Measurements from ENCODE around the gene DGKB.
A peak's percentile ranks its signal among the peaks of the same experiment; 100 is the strongest.
"Not testable (repeated sequence)": the region's sequence is repeated elsewhere in the genome, so short reads cannot be mapped to it uniquely, and the experiment has no call there.

The DGKB gene

DNA sequence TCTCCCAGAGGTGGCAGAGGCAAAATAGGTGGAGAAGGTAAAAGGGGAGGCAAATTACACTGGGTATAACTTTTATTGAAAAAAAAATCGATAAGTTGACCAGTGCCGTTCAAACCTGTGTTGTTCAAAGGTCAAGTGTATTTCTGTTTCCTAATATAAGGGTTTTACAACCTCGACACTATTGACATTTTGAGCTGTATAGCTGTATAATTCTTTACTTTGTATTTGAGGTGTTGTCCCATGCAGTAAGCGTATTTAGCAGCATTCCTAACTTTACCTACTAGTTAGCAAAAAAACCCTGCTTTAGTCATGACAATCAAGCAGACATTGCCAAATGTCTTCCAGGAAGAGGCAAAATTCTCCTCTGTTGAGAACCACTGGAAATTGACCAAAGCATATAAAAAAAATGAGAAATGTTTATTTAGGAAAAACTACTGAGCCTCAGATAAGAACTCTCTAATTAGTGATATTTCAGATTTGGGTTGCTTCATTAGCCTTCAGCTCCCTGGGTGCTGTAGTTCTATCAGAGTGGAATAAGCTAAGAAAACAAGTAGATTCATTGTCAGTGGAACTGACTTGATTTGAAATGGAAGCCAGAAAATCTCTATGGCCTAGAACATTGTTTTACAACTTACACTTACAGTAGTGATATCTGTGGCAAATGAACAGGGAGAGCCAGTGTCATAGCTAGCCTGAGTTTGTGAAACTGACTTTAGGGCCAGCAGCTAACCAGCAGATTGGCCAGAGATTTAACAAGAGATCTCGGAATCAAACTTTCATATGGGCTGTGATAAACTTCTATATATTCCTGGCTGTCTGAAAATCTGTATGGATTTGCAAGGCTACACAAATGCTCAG is 331.6 kb downstream of the DGKB start:
- DNase-seq, result no peak

DNA sequence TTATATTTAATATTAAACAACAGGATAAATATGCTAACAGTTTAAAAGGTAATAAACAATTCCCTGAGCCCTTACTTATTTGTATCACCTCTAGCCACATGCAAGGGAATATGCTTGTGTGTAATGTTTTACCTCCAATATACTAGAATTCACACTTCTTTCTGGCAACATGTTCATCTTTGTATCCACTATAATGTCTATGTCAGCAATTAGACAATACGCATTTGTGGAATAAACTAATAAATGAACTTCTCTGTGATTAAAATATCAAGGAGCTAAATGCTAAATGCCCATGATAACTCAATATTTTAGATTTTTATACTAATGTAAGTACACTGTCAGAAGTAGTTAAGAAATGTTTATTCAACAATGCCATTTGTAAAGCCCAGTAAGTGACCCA is 350.5 kb downstream of the DGKB start:
- DNase-seq, result no peak

DNA sequence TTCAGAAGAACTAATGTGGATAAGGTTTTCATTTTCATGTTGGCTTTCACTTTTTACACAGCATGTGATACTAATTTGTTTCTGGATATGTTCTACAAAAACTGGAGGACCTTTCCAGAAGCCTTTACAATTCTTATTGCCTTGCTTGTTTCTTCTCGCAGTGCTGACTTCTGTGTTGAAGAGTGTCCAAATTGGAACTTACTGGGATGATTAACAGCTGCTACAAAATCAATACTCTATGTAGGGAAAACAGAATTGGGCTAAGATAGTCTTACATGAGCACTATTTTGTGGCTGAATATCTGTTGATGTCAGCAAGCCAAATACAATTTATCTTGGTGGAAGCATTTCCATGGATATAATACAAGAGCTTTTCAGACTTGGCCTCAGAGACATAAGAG is 351.2 kb downstream of the DGKB start:
- DNase-seq, result no peak

DNA sequence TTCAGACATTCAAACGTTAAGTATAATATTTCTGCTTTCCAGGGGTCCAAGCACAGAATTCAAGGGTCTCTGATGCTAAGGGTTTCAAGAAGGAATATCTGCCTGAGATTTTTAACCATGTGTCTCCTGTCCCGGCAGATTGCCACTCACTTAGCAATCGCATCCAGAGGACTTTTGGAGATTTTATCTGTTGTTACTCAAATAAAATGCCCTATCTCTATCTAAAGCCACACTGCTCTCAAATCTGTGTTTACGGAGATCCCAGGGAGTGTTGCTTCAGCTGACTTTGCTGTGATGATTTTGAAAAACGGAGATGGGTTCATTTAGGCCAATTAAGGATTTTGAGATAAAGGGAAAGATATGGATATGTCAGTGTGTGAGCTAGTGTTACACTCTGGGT is 359.9 kb downstream of the DGKB start:
- no peak for DNase-seq

DNA sequence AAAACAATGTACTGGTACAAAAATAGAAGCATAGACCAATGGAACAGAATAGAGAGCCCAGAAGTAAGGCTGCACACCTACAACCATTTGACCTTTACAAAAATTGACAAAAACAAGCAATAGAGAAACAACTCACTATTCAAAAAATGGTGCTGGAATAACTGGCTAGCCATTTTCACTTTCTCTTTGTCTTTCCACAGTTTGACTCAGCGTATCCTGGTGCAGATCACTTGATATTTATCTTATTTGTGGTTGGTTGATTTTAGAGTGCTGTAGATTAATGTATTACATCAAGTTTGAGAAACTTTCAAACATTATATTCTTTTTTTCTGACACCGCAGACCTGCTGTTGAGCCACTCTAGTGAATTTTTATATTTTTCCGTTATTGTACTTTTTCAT is 381.4 kb downstream of the DGKB start:
- DNase-seq, result no peak

DNA sequence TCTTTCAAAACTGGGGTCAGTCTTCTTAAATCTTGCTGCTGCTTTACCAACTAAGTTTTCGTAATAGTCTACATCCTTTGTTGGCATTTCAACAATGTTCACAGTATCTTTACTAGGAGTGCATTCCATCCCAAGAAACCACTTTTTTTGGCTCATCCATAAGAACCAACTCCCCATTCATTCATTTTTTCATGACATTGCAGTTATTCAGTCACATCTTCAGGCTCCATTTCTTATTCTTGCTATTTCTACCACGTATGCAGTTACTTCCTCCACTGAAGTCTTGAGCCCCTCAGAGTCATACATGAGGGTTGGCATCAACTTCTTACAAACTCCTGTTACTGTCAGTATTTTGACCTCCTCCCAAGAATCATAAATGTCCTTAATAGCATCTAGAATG is 392.3 kb downstream of the DGKB start:
- DNase-seq, result no peak

DNA sequence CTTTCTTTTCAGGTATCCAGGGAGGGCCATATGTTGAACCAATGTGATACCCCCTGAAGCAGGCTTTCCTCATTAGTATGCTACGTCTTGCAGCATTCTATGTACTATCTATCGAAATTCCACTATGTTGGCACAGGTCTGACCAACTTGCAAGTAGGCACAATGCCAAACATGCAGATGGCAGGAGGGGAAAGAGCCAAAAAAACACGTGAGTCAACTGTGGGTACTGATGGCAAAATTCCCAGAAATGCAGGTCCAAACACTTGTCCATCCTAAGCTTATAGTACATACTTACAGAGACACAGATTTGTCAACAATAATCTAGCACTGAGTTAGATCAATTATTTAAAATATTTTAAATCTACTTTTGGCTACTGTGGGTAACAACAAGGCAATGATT is 394.9 kb downstream of the DGKB start:
- DNase-seq, result peak; percentile 80

DNA sequence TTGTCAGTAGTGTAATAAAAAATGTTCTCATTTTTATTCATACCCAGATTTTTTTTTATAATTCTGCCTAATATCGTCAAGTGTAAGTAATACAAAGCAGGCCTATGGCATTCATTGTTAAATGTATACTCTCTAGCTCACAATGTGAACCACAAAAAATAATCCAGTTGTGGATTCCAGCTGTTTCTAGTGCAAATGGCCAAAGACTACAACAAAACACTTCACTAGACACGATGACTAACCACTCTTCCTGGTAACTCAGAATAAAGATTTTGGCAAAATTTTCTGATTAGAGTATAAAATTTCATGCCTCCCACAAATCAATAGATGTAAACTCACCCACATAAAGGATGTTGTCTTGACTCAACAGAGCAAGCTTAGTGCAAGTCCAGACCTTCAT is 396.6 kb downstream of the DGKB start:
- no peak for DNase-seq

DNA sequence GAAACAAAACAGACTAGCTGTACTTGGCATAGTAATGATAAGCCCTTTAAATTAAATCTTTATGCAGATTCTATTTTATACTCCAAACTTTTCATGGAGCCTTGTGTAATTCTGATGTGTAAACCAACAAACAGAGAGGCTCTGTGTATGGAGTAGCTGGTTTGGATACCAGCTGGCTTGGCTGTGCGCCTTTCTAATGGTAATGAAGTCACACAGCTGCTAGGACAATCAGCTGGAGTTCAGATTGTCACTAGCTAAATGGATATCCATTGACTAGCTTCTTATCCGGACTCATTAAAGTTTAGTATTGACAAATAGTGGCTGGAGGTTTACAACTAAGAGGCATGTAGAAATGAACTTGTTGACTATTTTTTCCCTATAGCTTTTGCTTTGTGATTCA is 398.4 kb downstream of the DGKB start:
- peak; percentile 85 for DNase-seq

DNA sequence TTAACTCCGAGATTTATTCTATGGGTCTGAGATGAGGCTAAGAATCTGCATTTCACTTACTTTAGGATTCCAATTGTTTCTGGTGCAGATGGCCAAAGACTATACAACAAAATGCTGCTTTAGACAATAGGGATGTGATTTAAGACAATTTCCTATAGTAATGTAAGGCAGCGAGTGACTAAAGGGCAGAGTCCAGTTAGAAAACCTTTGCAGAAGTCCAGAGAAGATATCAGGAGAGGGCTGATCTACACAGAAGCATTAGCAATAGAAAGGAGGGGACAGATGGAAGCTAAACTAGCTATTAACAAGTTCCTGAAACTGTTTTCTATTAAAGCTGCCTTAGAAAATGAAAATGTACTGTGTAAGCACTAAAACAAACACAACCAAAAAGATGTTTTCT is 398.9 kb downstream of the DGKB start:
- no peak for DNase-seq

DNA sequence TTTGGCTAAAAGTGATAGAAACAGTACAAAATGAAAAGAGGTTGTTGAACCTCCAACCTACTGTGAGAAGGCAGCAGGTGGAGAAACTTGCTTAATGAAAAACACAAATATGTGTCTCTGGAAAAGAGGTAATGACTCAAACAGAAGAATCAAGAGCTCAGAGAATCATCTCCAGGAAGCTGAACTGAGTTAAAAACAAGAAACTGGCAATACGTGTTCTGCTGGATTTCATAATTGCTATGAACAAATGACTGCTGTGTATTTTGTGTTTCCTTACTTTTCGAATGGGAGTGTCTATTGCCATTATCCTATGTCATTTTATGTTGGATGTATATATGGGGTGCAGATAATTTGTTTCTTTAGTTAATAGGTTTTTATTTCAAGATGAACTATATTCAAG is 401.1 kb downstream of the DGKB start:
- no peak for DNase-seq

DNA sequence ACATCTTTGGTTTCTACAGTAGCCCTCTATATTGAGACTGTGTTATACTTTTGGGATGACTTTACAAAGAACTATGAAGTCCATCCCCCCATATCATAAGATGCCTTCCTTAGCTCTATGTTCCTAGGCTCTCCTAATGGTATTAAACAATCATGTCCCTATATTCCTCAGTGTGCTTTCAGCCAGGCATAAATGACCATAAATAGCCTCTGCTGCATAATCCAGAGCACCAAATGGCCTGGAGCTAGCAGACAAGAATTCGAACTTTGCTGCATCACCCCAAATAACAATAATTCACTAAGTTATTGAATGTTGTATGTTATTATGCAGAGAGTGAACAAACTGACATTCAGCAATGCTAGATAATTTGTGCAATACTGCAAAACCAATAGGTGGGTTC is 405.2 kb downstream of the DGKB start:
- no peak for DNase-seq

DNA sequence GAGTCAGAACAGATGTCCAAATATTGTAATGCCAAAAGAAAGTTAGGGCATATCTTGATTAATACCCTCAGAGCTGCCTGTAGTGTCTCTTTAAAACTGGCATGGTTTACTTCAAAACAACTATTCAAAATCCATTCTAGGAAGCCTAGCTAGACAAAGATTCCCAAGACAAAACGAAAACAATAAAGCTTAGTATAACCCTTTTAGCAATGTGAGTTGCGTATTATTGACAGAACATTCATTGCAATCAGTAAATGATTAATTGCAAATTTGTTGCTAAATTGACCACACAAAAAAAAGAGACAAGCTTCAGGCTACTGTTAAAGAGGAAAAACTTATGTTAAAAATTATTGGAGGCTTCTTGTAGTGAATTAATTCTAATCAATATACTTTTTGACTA is 406.9 kb downstream of the DGKB start:
- DNase-seq, result no peak

DNA sequence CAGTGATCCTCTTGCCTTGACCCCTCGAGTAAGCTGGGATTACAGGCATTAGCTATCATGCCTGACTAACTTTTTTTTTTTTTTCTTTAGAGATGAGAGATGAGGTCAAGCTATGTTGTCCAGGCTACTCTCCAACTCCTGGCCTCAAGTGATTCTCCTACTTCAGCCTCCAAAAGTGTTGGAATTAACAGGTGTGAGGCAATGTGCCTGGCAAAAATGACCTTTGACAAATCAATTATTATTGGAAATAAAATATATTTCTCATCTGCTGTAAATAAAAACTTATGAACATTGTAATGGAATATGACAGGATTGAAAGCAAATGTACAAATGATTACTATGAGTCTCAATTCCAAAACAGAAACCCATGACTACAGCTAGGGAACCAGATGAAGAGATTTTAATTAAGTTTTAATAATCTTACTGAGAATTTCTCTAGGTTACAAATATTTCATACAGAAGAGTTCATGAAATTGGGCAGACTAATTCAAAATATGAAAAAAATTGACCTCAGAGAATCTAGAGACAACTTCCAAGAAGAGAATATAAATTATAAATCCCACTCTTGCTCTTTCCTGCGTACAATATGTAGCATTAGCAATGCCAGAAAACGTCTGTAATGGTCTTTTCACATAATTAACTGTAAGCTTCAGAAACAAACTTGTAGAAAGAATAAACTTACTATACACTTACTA is 414.7 kb downstream of the DGKB start:
- no peak for DNase-seq

DNA sequence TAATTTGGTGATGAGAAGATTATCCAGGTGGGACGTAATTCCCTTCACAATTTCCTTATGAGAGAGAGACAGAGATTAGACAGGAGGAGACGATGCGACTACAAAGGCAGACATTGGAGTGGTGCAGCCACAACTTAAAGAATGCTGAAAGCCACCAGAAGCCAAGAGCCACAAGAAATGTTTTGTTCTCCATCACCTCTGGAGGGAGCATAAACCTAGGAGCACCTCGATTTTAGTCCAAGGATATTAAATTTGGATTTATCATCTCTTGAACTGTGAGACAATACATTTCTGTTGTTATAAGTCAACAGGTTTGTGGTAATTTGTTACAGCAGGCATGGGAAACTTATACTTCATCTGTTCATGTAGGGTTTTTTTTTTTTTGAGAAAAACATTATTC is 418.9 kb downstream of the DGKB start:
- no peak for DNase-seq

DNA sequence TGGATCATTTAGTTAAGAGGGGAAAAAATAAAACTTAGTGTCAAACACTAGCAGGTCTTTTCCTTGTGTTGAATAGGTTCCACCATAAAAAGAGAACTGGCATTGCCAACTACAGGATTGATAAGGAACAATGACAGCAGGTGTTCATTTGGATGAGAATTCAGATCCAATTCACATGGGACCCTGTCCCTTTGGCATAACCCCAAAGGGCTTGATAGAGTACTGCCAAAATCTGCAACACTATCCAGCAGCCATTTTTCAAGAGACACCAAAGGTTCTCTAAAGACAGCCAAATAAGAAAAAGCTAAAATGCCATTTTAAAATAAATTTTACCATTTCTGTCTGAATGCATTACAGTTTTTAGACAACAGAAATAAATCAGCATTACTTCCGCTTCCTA is 422.3 kb downstream of the DGKB start:
- peak; percentile 24 for DNase-seq

DNA sequence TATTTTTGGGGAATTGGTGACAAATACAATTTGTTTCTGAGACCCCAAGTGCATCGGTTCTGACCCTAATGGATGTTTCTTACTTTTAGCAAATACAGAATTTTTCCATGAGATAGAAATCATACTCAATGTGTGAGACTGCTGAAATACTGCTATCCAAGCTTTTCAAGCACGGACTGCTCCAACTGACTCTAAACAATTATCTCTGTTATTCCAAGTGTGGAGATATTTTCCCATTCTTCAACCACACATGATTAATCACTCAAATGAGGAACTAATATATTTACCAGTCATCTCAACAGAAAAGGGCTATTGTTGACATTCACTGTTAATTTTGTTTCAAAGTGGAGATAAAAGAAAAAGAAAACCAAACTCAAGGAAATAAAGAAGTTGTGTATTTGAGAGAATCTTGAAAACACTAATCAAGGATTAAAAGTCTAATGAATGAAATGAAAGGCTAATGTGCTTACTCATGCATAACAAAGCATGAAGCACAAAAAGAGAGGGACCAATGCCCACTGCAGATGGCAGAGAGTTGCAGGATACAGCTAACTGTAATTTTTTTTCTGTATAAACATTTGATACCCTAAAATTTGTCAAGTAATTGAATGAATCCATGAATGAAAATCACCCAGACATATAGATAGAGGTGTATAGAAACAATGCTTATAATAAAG is 423.6 kb downstream of the DGKB start:
- no peak for DNase-seq

DNA sequence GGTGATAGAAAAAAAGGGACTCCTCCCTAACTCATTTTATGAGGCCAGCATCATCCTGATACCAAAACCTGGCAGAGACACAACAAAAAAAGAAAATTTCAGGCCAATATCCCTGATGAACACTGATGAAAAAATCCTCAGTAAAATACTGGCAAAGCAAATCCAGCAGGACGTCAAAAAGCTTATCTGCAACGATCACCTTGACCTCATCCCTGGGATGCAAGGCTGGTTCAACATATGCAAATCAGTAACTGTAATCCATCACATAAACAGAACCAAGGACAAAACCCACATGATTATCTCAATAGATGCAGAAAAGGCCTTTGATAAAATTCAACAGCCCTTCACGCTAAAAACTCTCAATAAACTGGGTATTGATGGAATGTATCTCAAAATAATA is 440.8 kb downstream of the DGKB start:
- DNase-seq, result not testable (repeated sequence)

DNA sequence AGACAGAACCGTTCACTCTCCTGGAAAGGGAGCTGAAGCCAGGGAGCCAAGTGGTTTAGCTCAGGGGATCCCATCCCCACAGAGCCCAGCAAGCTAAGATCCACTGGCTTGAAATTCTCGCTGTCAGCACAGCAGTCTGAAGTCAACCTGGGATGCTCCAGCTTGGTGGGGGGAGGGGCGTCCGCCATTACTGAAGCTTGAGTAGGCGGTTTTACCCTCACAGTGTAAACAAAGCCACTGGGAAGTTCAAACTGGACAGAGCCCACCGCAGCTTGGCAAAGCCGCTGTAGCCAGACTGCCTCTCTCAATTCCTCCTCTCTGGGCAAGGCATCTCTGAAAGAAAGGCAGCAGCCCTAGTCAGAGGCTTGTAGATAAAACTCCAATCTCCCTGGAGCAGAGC is 443.7 kb downstream of the DGKB start:
- DNase-seq, result not testable (repeated sequence)

DNA sequence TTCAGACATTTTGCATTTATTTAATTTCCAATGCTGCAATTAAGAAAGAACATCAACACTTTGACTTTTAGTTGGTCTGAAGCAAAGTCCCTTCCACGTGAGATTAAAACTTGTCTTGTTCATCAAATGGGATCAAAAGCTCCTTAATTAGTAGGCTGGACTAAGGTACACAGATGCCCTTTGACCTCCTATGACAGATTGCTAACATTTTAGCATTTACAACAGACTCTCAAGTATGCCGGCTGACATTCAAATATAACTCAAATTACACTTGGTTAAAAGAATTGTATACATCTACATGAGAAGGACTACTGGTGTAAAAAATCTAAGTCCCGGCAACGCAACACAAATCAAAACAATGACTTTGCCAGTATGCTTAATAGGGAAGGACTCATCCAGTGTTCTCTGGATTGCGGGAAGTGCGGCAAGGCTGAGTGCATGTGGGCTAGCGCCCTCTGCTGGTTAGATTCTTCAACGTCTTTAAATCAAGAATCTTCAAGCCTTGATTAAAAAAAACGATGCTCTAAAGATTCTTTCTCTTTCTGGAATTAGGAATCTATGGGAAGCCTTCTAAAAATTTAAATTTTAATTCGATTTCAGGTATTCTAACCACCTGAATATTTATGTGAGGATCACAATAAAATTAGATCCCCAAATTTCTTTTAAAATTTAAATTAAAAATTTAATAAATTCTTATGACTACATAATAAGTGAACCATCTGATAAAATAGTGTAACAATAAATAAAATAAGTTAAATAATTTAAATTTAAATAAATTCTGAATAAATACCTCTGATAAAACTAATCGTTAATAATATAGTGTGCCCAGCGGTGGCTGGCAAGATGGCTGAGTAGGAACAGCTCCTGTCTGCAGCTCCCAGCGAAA is 444.7 kb downstream of the DGKB start:
- peak; percentile 71 for DNase-seq

DNA sequence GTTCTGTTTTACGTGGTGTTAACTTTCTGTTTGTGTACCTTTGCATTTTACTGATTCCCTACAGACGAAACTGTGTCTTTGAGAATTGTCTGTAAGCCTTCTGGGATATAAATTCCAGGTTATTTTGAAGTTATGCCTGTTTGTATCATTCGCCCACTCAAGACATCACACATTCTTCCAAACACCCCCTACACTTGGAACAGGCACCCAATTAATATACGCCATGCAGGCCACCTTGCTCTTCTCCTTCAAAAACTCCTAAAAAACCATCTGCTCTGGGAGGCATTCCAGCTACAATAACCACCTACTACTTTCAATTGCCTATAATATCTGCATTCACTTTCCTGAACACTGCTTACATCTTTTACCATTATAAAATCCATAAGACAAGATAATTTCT is 453.3 kb downstream of the DGKB start:
- no peak for DNase-seq

DNA sequence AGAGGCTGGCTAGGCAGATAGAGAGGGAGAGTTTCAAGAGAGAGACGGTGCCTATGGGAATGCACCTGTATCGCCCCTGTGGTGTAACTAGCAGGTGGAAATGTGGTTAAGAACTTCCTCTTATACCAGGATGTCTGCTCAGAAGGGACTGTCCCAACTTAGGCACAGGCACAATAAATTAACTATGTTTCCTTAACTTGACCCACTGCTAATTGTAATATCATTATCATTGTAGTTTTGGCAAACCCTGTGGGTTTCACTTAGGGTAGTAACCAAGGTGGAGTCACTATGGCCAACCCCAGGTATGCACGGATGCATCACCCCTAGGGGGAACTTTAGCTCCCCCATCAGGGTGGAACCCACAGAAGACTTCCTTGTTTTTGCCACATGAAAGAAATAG is 455.7 kb downstream of the DGKB start:
- DNase-seq, result no peak

DNA sequence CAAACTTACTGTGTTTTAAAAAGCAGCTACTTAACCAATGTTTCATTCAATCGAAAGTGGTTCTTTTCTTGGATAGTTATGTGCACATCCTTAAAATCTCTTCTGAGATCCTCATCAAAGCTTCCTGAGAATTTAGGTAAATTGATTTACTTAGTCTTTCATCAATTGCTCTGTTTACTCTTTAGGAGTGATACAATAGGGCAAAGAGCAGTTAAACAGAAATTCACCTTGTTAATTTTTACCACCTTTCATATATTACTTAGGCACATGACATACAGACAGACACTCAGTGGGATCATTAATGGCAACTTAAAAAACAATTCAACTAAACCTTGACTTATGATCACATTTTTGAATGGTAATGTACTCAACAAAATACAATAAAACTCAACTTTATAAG is 456.3 kb downstream of the DGKB start:
- DNase-seq, result no peak

Measured in NCI-H345 (cell line).